ENCODE results near the gene DDX31.

The DDX31 gene

GRCh38 chr9:132591751-132592314 lies 78.0 kb downstream of the DDX31 start:
- TF ChIP-seq, protein P1, sequence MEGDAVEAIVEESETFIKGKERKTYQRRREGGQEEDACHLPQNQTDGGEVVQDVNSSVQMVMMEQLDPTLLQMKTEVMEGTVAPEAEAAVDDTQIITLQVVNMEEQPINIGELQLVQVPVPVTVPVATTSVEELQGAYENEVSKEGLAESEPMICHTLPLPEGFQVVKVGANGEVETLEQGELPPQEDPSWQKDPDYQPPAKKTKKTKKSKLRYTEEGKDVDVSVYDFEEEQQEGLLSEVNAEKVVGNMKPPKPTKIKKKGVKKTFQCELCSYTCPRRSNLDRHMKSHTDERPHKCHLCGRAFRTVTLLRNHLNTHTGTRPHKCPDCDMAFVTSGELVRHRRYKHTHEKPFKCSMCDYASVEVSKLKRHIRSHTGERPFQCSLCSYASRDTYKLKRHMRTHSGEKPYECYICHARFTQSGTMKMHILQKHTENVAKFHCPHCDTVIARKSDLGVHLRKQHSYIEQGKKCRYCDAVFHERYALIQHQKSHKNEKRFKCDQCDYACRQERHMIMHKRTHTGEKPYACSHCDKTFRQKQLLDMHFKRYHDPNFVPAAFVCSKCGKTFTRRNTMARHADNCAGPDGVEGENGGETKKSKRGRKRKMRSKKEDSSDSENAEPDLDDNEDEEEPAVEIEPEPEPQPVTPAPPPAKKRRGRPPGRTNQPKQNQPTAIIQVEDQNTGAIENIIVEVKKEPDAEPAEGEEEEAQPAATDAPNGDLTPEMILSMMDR (IDR thresholded peaks at IDR 0.05; ENCODE audit: low read depth, low read length), result no peak
- no peak for DNase-seq (ENCODE audit: extremely low read depth, low read depth)

DNA sequence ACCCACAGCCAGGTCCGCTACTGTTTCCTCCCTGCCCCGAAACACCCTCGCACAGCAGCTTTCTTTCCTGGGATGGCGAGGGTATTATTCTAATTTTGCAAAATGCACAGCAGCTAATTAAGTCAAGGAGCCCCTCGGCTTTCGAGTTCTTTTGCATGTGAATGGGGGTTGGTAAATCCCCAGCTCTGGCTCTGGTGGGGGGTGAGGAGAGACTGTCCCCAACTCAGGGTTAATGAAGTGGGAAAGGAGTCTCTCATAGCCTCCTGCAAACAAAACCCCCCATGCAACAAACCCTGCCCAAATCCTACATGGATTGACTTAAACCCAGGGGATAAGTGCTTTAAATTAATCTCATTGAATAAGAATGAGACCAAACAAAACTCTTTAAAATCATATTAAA lies 78.5 kb downstream of the DDX31 start:
- TF ChIP-seq, protein P1 (IDR thresholded peaks at IDR 0.05; ENCODE audit: low read depth, low read length), result no peak
- DNase-seq (ENCODE audit: extremely low read depth, low read depth), result no peak

DNA sequence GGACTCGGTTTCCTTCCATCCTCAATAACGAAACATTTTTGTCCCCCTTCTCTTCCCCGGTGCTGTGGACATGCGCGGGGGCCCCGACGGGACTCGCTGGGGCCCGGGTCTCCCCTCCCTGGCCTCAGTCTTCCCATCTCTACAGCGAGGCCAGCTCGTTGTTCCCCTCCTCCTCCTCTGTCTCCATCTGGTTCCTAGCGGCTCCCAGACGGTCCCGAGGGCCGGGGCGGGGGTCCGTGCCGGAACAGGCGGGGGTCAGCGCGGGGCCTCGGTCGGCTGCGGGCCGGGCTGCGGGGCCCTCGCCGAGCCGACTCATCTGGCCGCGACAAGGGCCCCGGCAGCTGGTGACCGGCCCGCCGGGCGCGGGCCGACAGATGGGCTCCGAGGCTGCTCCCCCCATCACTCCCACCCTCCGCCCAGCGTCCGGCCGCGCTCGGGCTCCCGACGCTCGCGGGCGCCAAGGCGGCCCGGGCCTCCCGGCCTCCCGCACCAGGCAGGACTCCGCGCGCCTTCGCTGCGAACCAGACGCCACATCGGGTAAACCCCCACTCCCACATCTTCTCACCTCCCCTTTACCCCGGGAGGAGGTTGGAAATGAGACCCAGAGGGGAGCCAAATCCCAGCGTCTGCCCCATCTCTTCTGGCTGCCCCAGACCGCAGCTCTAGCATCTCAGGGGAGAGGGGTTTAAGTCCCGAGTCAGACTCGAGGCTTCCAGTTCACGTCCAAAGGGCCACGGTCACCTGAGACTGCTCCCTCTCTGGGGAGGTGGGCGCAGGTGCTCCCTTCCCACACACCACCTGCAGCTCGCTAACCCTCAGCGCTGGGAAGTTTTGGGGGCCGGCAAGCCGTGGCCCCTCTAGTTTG lies 79.2 kb downstream of the DDX31 start:
- no peak for DNase-seq (ENCODE audit: extremely low read depth, low read depth)

DNA sequence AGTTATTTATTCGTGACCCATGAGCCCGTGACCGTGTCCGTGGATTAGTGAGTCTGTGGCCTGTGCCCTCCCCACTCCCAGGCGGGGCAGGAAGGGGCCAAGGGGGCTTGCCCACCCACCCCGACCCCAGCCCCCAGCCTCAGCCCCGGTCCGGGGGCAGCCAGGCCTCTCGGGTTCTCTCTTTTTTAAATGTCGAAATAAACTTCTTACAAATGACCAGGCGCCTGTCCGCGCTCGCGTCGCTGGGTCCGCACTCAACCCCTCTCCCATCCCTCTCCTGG lies 79.8 kb downstream of the DDX31 start:
- TF ChIP-seq, protein P1 (IDR thresholded peaks at IDR 0.05; ENCODE audit: low read depth, low read length), result no peak
- no peak for DNase-seq (ENCODE audit: extremely low read depth, low read depth)

More for the DNA sequence above, 79.2 kb downstream of the DDX31 start:
- TF ChIP-seq, protein P1 (IDR thresholded peaks at IDR 0.05; ENCODE audit: low read depth, low read length), result no peak

DNA sequence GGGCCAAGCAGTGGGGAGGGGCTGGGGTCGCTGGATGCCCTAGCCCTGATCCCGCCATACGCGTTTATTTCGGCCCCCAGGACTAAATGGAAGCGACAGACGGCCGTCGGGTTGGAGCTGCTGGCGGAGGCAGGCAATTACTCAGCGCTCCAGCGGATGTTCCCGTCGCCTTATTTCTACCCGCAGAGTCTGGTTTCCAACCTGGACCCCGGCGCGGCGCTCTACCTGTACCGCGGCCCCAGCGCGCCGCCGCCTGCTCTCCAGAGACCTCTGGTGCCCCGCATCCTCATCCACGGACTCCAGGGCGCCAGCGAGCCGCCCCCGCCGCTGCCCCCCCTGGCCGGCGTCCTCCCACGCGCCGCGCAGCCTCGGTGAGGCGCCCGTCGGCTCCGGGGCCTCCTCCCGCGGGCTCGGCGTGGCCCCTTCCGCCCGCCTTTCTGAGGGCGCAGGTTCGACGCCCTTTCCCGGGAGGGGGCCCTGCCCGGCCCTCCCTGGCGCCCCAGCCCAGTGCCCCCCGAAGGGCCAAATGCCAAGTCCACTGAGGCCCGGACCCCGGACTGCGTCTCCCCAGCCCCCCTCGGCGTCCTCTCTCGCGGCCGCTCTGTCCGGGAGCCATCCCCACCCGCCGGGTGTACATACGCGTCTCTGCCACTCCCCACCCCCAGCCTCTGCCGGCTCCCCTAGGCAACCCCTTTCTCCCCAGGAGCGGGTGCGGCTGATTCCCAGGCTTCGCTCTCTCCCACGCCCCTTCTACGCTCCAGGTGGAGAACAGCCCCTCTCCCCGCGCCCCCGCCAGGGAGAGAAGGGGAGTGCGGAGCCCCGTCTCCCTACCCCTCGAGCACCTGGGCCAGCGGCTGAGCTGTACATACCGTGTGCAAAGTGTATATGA lies 80.4 kb downstream of the DDX31 start:
- no peak for DNase-seq (ENCODE audit: extremely low read depth, low read depth)
- TF ChIP-seq, protein P1 (IDR thresholded peaks at IDR 0.05; ENCODE audit: low read depth, low read length), result no peak

- no peak for DNase-seq (ENCODE audit: extremely low read depth, low read depth)
- TF ChIP-seq, protein P1 (IDR thresholded peaks at IDR 0.05; ENCODE audit: low read depth, low read length), result no peak
Measured at GRCh38 chr9:132588501-132589147, 81.2 kb downstream of the DDX31 start.
